ENCODE results near the gene CDRT15. TPM values are rescaled to one million over a fixed set of nuclear protein-coding genes. Genes with fewer than 3 reads are reported as not detected.
"Not testable (repeated sequence)": the region's sequence is repeated elsewhere in the genome, so short reads cannot be mapped to it uniquely, and the experiment has no call there.

Gene CDRT15
- not detected in 2 replicates for total RNA-seq

GRCh38 chr17:14236762-14237161, at the start of gene CDRT15:
CDRT15 (minus strand) TSS chr17:14236862; CDS start chr17:14236833, 29 bp downstream.
- not testable (repeated sequence) for DNase-seq (ENCODE audit: low read depth, low spot score)

- DNase-seq (ENCODE audit: low read depth, low spot score) = no peak
These were observed 46.1 kb upstream of the CDRT15 start for GRCh38 chr17:14282726-14283125.

GRCh38 chr17:14281530-14281929, 44.9 kb upstream of the CDRT15 start:
- no peak for DNase-seq (ENCODE audit: low read depth, low spot score)

GRCh38 chr17:14276535-14277250, 40.0 kb upstream of the CDRT15 start:
- DNase-seq (ENCODE audit: low read depth, low spot score) = no peak

GRCh38 chr17:14270508-14270907, 33.8 kb upstream of the CDRT15 start:
- no peak for DNase-seq (ENCODE audit: low read depth, low spot score)

- no peak for DNase-seq (ENCODE audit: low read depth, low spot score)
These were observed 32.8 kb upstream of the CDRT15 start for GRCh38 chr17:14269473-14269872.

GRCh38 chr17:14268264-14268663, 31.6 kb upstream of the CDRT15 start:
- no peak for DNase-seq (ENCODE audit: low read depth, low spot score)

- DNase-seq (ENCODE audit: low read depth, low spot score) = no peak
These were observed 24.7 kb upstream of the CDRT15 start for GRCh38 chr17:14261406-14261805.

GRCh38 chr17:14245629-14246028, 9.0 kb upstream of the CDRT15 start:
- no peak for DNase-seq (ENCODE audit: low read depth, low spot score)

- DNase-seq (ENCODE audit: low read depth, low spot score) = no peak
These were observed 8.3 kb upstream of the CDRT15 start for GRCh38 chr17:14245002-14245401.

- DNase-seq (ENCODE audit: low read depth, low spot score) = not testable (repeated sequence)
These were observed 2.6 kb upstream of the CDRT15 start for GRCh38 chr17:14239271-14239670.

GRCh38 chr17:14236032-14236431, 630 bp downstream of the CDRT15 start:
- DNase-seq (ENCODE audit: low read depth, low spot score) = not testable (repeated sequence)

GRCh38 chr17:14235047-14235446, 1.6 kb downstream of the CDRT15 start:
- not testable (repeated sequence) for DNase-seq (ENCODE audit: low read depth, low spot score)

GRCh38 chr17:14231187-14231586, 5.5 kb downstream of the CDRT15 start:
- not testable (repeated sequence) for DNase-seq (ENCODE audit: low read depth, low spot score)

GRCh38 chr17:14228903-14229302, 7.8 kb downstream of the CDRT15 start:
- no peak for DNase-seq (ENCODE audit: low read depth, low spot score)

- DNase-seq (ENCODE audit: low read depth, low spot score) = no peak
These were observed 9.6 kb downstream of the CDRT15 start for GRCh38 chr17:14227052-14227451.

GRCh38 chr17:14225254-14225980, 11.2 kb downstream of the CDRT15 start:
- DNase-seq (ENCODE audit: low read depth, low spot score) = no peak

GRCh38 chr17:14222611-14223010, 14.1 kb downstream of the CDRT15 start:
- no peak for DNase-seq (ENCODE audit: low read depth, low spot score)

GRCh38 chr17:14214271-14214670, 22.4 kb downstream of the CDRT15 start:
- DNase-seq (ENCODE audit: low read depth, low spot score) = no peak

- DNase-seq (ENCODE audit: low read depth, low spot score) = no peak
These were observed 24.3 kb downstream of the CDRT15 start for GRCh38 chr17:14212401-14212800.

- DNase-seq (ENCODE audit: low read depth, low spot score) = no peak
These were observed 24.9 kb downstream of the CDRT15 start for GRCh38 chr17:14211801-14212200.

- no peak for DNase-seq (ENCODE audit: low read depth, low spot score)
These were observed 25.4 kb downstream of the CDRT15 start for GRCh38 chr17:14211246-14211645.

GRCh38 chr17:14209215-14209614, 27.4 kb downstream of the CDRT15 start:
- DNase-seq (ENCODE audit: low read depth, low spot score) = no peak

All from pulmonary artery endothelial cell (primary cell).